GM10847 (cell line): ENCODE data around the gene OR52N4.

Source experiments
- POLR2A ChIP-seq: IDR thresholded peaks from 2 replicates; pipeline ENCODE4 v1.6.1; 2011; ENCODE audit not compliant: insufficient read length; ENCODE audit errors: extremely low read depth

The OR52N4 gene

DNA sequence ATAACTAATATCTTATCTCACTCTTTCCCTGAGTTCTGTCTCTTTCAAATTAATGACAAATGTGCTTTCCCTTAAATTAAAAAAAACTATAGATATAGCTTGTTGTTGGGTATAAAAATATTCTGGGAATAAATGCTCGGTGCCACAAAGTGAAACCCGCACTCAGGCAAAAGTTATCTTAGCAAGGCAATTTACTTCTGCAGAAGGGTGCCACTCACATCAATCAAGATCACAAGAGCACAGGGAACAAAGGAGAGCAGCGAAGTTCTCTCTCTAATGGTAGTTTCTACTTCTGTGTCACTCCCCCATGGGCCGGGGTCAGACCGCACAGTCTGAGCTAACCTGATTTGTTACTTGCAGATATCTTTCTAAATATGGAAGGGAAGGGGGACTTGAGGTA lies 49.9 kb downstream of the OR52N4 start:
- no peak for TF ChIP-seq POLR2A
